Suppressor macrophage (primary cell): ENCODE measurements around the gene CCR6.
"Not testable (repeated sequence)": the region's sequence is repeated elsewhere in the genome, so short reads cannot be mapped to it uniquely, and the experiment has no call there.

Source experiments
- DNase-seq, 4 experiments: peaks; one replicate each; pipeline ENCODE4 v3.0.0-alpha.2; 2020 to 2022

CCR6 gene

DNA sequence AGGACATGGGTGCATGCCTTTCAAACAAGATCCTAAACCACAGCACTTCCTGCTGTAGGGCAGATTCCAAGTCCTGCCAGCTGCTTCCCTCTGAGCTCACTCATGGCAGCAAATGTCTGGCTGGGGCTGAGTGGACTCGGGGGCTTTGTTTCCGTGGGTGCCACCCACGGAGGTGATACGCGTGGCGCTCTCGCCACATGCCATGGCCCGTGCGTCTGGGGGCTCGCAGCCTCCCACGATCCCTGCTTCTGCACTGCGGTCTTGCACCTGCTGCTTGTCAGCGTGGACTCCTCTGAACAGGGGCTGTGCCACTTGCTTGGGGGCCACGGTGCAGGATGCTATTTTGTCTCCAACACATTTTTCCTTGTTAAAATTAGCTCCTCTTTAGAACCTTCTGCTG is 54.4 kb downstream of the CCR6 start:
- not testable (repeated sequence) for DNase-seq

DNA sequence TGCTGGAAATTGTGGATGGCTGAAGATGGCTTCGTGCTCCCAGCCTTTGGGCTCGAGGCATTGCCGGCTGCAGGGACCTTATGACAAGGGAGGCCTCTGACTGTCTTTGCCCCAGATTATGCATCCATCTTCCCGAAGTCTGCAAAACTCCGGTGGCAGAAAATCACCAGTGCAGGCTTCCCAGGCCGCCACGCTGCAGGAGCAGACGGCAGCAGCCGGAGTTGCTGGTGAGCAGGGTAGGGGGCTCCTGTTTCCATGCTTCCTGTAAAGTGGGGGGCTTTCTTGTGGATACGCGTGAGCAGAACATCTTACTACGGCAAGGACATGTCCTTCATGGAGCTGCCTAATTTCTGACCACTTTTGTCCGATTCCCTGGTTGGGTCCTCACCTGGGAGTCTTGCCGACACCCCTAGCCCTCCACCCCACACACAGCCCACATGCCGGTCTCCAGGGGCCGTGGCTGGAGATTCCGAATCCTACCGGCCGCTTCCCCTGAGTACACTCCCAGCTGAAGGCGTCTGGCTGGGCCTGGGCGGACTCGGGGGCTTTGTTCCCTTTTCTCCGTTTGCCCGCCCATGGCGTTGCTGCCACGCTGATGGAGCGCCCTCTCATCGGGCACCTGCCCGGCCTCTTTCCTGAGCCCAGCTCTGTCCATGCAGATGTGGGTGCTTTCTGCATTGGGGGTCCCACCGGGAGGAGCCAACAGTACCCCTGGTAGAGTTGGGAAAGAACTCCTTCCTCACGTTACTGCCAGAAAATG is 56.2 kb downstream of the CCR6 start:
- not testable (repeated sequence) for DNase-seq

GRCh38 chr6:167180086-167180485 is 57.2 kb downstream of the CCR6 start:
- DNase-seq = not testable (repeated sequence)

DNA sequence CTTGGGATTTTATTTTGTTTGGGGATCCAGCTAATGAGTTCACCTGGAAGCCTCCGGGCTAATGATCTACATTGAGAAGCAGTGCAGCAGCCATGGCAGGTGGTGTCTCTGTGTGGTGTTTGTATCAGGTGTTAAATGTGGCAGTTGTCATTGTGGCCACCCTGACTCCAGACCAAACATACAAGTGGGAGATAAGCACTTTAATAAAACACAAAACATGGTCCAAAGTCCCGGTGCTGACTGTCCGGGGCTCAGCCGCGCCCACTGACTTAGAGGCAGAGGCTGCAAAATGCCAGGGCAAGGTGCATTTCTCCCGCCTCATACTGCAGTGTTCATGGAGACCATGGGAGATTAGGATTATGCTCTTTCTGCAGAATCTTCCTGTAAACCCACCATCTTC is 58.5 kb downstream of the CCR6 start:
- not testable (repeated sequence) for DNase-seq

GRCh38 chr6:167182913-167183314 is 60.0 kb downstream of the CCR6 start:
- not testable (repeated sequence) for DNase-seq

- not testable (repeated sequence) for DNase-seq
Measured at GRCh38 chr6:167185101-167185500, 62.2 kb downstream of the CCR6 start.

- not testable (repeated sequence) for DNase-seq
Measured at GRCh38 chr6:167187275-167187674, 64.4 kb downstream of the CCR6 start.
